Left kidney (tissue), 2 donors: ENCODE results near the gene FXYD4. TPM values are rescaled to one million over a fixed set of nuclear protein-coding genes. Genes with fewer than 3 reads are reported as not detected.
"Not testable (repeated sequence)": the region's sequence is repeated elsewhere in the genome, so short reads cannot be mapped to it uniquely, and the experiment has no call there.

ENCODE experiments used
- DNase-seq: peaks from one replicate; pipeline ENCODE4 v3.0.0-alpha.2; 2013
- polyA plus RNA-seq: library from polyadenylated mRNA; unstranded; fragments of 120-200 nt; gene quantifications from one replicate; pipeline ENCODE4 v1.2.1, GENCODE V29; 2013; ENCODE audit not compliant: insufficient read length

FXYD4 gene
- polyA plus RNA-seq, 1 donor: not detected

DNA sequence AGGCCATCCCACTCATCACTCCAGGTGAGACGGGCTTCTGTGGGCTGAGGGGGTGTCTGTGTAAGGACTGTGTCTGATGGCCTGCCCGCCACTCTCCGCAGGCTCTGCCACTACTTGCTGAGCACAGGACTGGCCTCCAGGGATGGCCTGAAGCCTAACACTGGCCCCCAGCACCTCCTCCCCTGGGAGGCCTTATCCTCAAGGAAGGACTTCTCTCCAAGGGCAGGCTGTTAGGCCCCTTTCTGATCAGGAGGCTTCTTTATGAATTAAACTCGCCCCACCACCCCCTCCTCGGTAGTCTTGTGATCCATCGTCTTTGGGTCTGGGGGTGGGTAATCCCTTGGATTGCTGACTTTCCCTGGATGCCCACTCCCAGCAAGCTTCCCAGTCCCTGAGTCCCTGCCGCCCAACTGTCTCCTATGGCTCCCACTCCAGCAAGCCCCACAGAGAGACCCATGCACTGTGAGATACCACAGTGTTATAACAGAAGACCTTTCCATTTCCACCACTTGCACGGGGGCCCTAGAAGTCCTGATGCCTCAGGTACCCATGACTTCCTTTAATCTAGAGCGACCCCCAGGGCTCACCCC, 4.7 kb downstream of the FXYD4 start:
- DNase-seq: no peak

DNA sequence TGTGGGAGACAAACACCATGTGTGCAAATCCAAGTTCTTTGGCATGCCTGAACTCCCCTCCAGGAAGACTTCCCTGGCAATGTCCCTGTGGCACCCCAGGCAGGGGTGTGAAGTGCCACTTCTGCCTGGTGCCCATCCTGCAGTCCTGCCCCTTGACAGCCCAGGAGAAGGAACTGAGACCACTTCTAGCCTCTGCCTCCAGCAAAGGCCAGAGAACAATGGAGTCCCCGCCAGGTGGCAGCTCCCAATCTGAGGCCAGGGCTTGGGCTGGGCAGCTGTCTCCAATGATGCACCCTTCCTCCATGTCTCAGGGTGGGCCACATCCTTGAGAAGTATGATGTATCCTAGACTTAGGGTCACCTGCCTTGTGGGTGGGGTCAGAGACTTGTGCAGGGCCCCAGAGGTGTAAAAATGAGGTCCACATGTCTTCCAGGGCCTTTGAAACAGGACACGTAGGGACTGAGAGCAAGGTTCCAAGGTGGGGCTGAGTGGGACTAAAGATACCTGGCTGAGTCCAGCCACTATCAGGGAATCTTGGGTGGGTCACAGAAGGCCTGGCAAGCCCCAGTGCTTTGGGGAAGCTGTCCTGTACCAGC, 5.5 kb downstream of the FXYD4 start:
- DNase-seq: no peak

- DNase-seq: peak; percentile 33
These were observed 6.0 kb downstream of the FXYD4 start for GRCh38 chr10:43377424-43377883.

GRCh38 chr10:43380610-43381222, 9.3 kb downstream of the FXYD4 start:
- DNase-seq: no peak

- DNase-seq: no peak
These were observed 12.0 kb downstream of the FXYD4 start for GRCh38 chr10:43383204-43383971.

GRCh38 chr10:43384252-43385221, 13.1 kb downstream of the FXYD4 start:
- no peak for DNase-seq

DNA sequence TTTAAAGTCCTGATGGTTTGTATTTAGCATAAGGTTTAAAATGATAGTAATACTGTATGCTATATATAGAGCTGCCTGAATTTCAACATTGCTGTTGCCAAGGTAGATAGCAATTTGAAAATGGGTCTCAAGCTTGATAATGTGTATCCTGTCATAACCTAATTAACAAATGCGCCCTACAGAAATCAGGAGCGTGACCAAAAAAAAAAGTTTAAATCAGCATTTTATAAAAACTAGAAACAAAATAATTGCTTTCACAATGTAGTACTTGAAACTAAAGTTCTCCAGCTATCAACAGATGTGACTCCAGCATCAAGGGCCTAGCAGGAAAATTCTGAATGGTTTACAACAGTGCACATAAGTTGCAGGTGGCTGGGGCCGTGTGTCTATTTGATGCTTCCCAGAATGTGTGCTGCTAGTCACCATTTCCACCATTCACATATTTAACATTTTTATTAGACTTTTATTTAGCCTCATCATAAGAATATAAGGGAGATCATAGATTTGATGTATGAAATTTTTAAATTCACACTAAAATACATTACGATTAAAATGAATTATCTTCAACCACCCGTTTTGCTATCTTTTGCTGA, 14.1 kb downstream of the FXYD4 start:
- no peak for DNase-seq

DNA sequence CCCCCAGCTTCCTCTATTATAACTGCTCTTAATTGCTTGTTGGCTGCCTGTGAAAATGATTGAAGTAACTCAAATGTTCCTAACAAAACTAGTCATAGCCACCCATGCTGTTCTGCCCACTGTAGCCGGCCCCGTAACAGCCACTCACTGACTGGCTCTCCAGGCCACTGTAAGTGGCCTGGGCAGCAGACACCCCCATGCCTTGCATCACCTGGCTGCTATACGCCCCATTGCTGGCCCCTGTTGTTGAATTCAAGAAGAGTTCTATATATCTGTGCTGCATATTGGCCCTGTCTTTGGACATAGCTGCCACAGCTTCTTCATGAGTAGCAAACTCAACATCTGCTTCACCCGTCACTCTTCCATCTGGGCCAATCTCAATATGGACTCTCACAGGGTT, 15.1 kb downstream of the FXYD4 start:
- DNase-seq: no peak

DNA sequence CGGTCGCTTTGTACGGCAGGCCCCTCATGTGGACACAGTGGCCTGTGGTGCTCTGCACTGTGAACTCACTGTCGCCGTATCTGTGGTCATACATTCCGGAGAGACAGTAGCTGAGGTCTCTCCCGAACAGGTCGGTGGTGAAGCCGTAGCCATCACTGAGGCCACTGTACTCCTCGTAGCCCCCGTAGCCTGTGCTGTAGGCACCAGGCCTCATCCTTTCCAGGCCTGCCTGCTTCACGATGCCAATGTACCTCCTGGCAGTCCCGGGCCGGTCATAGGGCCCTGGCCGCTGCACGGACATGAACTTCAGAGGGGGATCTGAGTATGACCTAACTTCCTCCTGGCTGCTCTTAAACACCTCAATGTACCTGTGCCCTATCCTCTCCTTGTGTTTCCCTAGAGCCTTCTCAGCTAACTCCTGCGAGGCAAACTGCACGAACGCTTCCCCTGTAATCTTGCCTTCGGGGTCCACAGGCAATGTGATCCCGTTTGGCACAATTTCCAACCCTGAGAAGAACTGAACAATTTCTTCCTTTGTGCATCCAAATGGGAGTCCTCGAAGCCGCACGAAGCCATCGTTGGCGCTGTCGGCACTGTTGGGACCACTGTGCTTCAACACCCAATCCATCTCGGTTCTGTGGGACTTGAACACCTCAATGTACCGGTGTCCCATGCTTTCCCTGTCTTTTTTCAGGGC, 15.7 kb downstream of the FXYD4 start:
- no peak for DNase-seq

DNA sequence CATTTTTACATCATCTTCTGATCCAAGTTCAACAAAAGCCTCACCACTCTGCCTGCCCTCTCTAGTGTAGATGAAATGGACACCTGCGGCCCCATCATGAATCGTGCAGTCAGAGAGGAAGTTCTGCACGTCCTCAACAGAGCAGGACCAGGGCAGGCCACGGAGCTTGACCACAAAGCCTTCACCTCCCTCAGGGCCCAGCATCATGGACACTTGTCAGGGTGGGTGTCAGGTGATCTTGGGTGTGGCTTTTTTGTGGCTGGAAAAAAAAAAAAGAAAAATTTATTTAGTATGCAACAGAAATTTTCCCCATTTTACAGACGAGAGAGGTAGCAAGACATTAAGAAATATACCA, 16.2 kb downstream of the FXYD4 start:
- no peak for DNase-seq

DNA sequence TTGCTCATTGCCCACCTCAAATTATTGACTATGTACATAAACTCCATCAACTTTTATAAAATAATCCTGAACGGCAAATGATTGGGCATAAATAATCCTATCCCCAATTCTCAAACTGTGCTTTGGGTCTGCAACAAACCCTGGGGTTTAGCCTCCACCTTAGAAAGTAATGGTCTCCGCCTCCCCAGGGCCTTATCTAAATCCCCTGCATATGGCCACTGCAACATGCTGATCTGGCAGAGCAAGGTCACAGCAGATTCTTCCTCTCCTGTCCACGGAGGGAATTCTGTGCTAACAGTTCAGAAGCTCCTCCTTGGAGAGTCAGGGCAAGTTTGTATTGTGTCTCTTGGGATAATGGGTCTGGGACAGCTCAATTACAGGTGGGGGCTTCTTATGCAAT, 18.4 kb downstream of the FXYD4 start:
- DNase-seq: no peak

GRCh38 chr10:43390333-43390732, 18.9 kb downstream of the FXYD4 start:
- DNase-seq: no peak

DNA sequence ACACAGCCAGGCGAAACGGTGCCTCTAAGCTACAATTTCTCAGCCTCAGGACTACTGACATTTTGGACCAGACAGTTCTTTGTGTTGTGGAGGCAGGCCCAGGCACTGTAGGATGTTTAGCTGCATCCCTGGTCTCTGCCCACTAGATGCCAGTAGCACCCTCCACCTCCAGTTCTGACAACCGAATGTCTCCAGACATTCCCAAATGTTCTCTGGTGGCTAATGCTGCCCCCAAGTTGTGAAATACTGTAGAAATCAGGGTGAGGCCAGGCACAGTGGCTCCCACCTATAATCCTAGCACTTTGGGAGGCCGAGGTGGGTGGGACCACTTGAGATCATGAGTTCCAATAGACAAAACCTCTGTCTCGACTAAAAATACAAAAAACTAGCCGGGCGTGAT, 19.3 kb downstream of the FXYD4 start:
- peak; percentile 19 for DNase-seq

DNA sequence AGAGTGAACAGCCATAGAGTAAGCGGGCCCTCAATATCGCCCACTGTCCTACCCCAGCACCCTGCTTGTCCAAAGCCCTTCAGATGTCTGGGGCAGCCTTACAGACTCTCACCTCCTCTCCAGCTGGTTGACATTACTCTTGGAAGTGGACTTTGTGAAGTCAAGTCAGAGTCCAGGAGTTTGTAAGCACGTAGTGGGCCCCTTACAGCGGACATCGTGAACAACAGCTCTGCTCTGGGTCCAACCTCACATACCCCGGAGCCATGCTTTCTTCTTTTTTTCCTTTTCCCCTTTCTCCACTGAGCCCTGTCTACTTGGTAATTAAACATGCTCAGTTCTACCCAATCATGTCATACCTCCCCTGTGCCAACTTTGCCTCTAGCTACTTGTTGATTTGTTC, 20.1 kb downstream of the FXYD4 start:
- no peak for DNase-seq

- DNase-seq: no peak
These were observed 21.3 kb downstream of the FXYD4 start for GRCh38 chr10:43392748-43393147.

- not testable (repeated sequence) for DNase-seq
These were observed 21.8 kb downstream of the FXYD4 start for GRCh38 chr10:43393186-43393585.

DNA sequence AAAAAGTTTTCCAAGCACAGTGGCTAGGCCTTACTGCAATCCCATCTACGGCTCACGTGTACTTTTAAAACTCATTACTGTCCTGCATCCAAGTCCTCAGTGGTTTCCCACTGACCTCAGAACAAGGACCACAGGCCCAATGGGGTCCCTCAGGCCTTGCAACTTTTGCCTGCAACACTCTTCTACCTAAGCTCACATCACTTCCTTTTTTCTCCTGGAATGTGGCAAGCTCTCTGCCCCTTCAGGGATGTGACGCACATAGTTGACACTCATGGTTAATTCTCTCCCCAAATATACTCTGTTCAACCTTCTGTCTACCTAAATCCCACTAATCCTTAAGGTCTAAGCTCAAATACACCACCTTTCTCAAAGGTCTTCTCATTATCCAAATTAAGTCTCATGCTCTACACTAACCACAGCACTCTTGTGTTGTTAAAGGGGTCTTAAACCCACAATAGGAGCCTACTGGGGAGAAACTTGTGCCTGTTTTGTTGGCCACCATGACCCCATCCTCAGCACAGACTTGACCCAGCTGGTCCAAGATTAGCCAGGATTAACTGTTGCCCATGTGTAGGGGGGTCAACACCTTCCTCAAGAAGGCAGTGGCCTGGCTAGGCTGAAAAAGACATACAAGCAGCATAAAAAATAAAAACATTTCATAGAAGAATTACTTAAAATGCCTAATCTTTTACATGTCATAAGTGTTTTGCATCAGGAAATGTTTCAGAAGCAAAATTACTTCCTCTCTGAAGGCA, 22.3 kb downstream of the FXYD4 start:
- no peak for DNase-seq

- DNase-seq: no peak
These were observed 23.4 kb downstream of the FXYD4 start for GRCh38 chr10:43394868-43395267.

DNA sequence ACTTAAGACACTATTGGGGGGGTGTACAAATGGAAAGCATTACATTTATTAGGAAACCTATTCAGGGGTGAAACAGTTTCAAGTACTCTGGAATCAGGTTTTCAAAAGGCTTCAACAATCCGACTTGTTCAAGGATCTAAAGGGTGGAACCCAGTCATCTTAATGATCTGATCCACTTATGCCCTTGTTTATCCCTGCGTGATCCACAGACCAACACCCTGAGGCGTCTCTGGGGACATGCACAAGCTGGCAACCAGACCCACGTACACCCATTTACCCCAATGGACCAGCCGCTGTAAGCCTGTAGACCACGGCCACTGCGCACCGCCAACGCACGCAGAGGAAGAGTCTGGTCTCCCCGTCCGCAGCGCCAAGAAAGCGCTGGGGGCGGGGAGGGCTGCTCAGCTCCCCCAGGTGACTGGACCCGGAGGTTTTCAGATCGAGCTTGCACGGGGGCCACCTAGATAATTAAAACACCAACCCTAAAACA, 24.2 kb downstream of the FXYD4 start:
- no peak for DNase-seq
